Mononuclear cell (primary cell): ENCODE data around the gene UBXN11. TPM values are rescaled to one million over a fixed set of nuclear protein-coding genes. Genes with fewer than 3 reads are reported as not detected.
A peak's percentile ranks its signal among the peaks of the same experiment; 100 is the strongest.
"Not testable (repeated sequence)": the region's sequence is repeated elsewhere in the genome, so short reads cannot be mapped to it uniquely, and the experiment has no call there.

Experiments used
- H3K27me3 ChIP-seq: 2 replicates; pipeline ENCODE4 v1.6.0; 2011; ENCODE audit warnings: low read length, control low read depth; ENCODE audit not compliant: insufficient read depth
- H3K4me1 ChIP-seq: 2 replicates; pipeline ENCODE4 v1.5.1; 2011; ENCODE audit warnings: mild to moderate bottlenecking, low read length, control low read depth; ENCODE audit not compliant: insufficient read depth
- H3K4me3 ChIP-seq: 2 replicates; pipeline ENCODE4 v1.5.1; 2011; ENCODE audit warnings: mild to moderate bottlenecking, low read length, moderate library complexity
- H3K9me3 ChIP-seq: 2 replicates; pipeline ENCODE4 v1.5.1; 2011; ENCODE audit warnings: low read depth, mild to moderate bottlenecking, control low read depth, low read length
- total RNA-seq: library from RNA; depleted of rRNA; stranded (reverse); fragments of >200 nt; gene quantifications from one replicate; pipeline ENCODE4 v1.2.3, GENCODE V29; 2012

The UBXN11 gene
- total RNA-seq, 1 donor, result 24.5 TPM

GRCh38 chr1:26344147-26344920, 37.9 kb upstream of the UBXN11 start:
- H3K27me3 ChIP-seq, result no peaks in the 10 kb centered on the region
- no peaks in the 10 kb centered on the region for H3K9me3 ChIP-seq
- no peaks in the 10 kb centered on the region for H3K4me1 ChIP-seq
- no peak overlapping the region for H3K4me3 ChIP-seq

GRCh38 chr1:26340047-26340481, 33.6 kb upstream of the UBXN11 start:
- Histone ChIP-seq H3K9me3 (no peaks in the 10 kb centered on the region), H3K4me3 (no peak overlapping the region), H3K27me3 (no peaks in the 10 kb centered on the region)

GRCh38 chr1:26338670-26339069, 32.2 kb upstream of the UBXN11 start:
- Histone ChIP-seq H3K9me3 (no peaks in the 10 kb centered on the region), H3K4me3 (no peak overlapping the region), H3K27me3 (no peaks in the 10 kb centered on the region), H3K4me1 (peaks cover 21% of the 10 kb centered on the region)

More at GRCh38 chr1:26340047-26340481, 33.6 kb upstream of the UBXN11 start:
- peaks cover 16% of the 10 kb centered on the region for H3K4me1 ChIP-seq

GRCh38 chr1:26337625-26338024, 31.2 kb upstream of the UBXN11 start:
- Histone ChIP-seq H3K4me3 (no peak overlapping the region), H3K4me1 (peaks cover 26% of the 10 kb centered on the region), H3K27me3 (no peaks in the 10 kb centered on the region), H3K9me3 (no peaks in the 10 kb centered on the region)

DNA sequence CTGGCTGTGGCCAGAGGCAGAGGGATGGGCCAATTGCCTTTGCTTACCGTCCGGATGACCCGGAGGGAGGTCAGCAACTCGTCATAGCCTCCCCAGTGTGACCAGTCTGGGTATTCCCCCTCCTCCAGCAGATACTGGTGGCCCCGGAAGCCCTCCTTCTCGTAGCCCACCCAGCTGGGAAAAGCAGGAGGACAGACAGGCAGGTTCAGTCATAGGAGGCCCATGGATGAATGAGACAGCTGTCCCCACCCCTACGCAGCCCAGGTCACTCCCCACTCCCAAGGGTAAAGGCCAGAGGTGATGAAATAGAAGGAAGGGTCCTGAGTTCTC, 30.7 kb upstream of the UBXN11 start:
- no peak overlapping the region for H3K4me3 ChIP-seq
- H3K4me1 ChIP-seq, result peaks cover 26% of the 10 kb centered on the region
- H3K27me3 ChIP-seq, result no peaks in the 10 kb centered on the region
- H3K9me3 ChIP-seq, result no peaks in the 10 kb centered on the region

DNA sequence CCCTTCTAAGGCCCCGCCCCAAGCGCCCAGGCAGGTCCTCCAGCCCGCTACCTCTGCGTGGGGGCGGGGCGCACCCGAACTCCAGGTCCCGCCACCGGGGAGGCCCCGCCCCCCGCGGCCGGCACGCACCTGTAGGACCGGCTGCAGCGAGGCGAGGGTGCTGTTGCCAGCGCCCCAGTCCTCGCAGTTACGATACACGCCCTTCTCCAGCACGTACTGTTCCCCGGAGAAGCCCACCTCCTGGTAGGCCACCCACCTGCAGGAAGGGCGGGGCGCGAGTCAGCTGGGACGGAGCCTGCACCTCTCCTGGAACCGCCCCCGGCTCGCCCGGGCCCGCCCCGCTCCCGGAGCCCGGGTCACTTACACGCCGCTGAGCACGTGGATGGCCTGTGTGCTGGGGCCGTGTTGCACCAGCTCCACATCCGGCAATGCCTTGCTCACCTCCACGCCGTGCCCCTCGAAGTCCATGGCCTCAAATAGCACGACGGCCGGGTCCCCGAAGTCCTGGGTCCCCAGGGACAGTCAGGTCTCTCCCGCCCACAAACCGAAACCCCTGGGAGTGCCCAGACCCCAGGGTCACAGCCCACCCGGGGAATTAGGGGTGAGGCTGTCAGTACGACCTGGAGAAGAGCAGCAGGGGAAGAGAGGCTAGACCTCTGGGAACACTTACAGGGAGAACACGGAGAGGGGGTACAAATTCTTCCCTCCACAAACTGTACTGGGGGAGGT, 30.2 kb upstream of the UBXN11 start:
- no peaks in the 10 kb centered on the region for H3K27me3 ChIP-seq
- no peaks in the 10 kb centered on the region for H3K9me3 ChIP-seq
- H3K4me3 ChIP-seq, result peak overlapping the region; percentile 47
- peaks cover 26% of the 10 kb centered on the region for H3K4me1 ChIP-seq

DNA sequence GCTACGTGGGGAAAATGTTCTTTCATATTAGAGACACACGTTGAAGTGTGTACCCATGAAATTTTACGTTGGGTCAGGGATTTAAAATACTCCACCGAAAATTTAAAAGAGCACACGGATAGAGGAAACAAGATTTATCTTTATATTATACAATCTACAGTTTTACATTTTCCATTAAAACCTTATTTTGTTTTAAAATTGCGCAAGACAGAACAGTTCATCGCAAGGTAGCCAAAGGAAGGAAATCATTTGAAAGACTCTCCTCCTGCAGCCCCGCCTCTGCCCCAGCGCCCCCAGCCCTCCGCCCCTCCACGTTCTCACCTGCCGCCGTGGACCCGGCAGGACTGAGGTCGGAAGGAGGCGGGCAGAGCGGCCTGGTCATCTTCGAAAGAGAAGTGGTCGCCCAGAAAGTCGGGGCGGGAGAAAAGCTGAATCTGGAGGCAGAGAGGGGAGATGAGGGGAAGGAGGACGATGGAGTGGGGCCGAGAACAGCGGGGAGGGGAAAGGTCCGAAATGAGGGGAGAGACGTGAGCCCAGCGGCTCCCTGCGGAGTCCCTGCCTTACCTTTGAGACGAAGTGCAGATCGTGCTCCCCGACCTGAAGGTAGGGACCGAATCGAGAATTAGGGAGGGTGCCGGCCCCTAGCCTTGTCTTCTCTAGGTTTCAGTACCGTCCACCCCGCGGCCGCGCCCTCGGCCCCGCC, 29.5 kb upstream of the UBXN11 start:
- Histone ChIP-seq H3K9me3 (no peaks in the 10 kb centered on the region), H3K4me3 (peak overlapping the region; percentile 47)

DNA sequence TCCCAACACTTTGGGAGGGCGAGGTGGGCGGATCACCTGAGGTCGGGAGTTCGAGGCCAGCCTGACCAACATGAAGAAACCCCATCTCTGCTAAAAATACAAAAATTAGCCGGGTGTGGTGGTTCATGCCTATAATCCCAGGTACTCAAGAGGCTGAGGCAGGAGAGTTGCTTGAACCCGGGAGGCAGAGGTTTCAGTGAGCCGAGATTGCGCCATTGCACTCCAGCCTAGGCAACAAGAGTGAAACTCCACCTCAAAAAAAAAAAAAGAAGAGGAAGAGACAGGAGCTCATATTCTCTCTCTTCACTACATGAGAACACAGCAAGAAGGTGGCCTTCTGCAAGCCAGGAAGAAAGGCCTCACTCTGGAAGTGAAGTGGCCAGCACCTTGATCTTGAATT, 26.9 kb upstream of the UBXN11 start:
- H3K4me3 ChIP-seq, H3K27me3 ChIP-seq, H3K9me3 ChIP-seq: not testable (repeated sequence)
- peaks cover 26% of the 10 kb centered on the region for H3K4me1 ChIP-seq

More for the DNA sequence above, 29.5 kb upstream of the UBXN11 start:
- Histone ChIP-seq H3K4me1 (peaks cover 26% of the 10 kb centered on the region), H3K27me3 (no peaks in the 10 kb centered on the region)

DNA sequence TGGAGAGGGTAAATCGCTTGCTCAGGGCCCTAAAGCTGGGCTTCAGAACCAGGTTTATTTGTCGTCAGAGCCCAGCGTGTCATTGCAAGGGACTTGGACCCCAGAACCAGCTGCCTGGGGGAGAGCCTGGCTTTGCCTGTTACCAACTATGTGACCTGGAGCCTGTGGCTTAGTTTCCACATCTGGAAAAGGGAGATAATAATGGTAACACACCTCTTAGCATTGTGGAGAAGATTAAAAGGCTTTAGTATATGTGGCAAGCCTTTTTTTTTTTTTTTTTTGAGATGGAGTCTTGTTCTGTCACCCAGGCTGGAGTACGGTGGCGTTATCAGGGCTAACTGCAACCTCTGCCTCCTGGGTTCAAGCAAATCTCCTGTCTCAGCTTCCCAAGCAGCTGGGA, 23.8 kb upstream of the UBXN11 start:
- Histone ChIP-seq H3K27me3 (no peaks in the 10 kb centered on the region), H3K9me3 (no peaks in the 10 kb centered on the region)

DNA sequence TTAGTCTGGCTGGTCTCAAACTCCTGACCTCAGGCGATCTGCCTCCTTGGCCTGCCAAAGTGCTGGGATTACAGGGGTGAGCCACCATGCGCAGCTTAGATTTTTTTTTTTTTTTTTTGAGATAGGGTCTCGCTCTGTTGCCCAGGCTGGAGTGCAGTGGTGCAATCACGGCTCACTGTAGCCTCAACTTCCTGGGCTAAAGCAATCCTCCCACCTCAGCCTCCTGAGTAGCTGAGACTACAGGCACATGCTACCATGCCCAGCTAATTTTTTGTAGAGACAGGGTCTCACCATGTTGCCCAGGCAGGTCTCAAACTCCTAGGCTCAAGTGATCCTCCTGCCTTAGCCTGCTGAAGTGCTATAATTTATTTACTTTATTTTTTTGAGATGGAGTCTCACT, 22.9 kb upstream of the UBXN11 start:
- not testable (repeated sequence) for H3K4me1 ChIP-seq, H3K4me3 ChIP-seq, H3K27me3 ChIP-seq, H3K9me3 ChIP-seq

More for the DNA sequence above, 23.8 kb upstream of the UBXN11 start:
- peaks cover 12% of the 10 kb centered on the region for H3K4me1 ChIP-seq
- no peak overlapping the region for H3K4me3 ChIP-seq

GRCh38 chr1:26328597-26328996, 22.2 kb upstream of the UBXN11 start:
- no peaks in the 10 kb centered on the region for H3K27me3 ChIP-seq
- H3K9me3 ChIP-seq, result no peaks in the 10 kb centered on the region
- H3K4me3 ChIP-seq, result no peak overlapping the region
- H3K4me1 ChIP-seq, result peaks cover 4% of the 10 kb centered on the region

- H3K4me1 ChIP-seq, result no peaks in the 10 kb centered on the region
- H3K27me3 ChIP-seq, result no peaks in the 10 kb centered on the region
- no peak overlapping the region for H3K4me3 ChIP-seq
- no peaks in the 10 kb centered on the region for H3K9me3 ChIP-seq
These were observed 21.5 kb upstream of the UBXN11 start for GRCh38 chr1:26327956-26328362.

DNA sequence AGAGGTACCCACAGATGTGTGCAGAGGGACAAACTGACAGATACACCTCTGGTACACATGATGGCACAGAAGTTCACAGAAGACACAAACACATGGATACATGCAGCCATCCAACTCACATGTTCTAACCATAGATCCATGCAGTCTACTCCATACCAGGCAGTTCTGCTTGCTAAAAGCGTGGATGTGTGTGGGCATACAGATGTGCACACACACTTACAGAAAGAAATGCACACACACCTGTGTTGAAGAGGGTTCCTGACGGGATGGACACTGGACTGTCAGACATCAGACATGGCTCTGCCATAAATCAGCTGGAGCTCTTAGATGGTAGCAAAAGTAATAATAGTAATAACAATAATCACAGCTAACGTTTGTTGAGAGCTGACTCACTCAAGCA, 18.1 kb upstream of the UBXN11 start:
- Histone ChIP-seq H3K27me3 (no peaks in the 10 kb centered on the region), H3K9me3 (no peaks in the 10 kb centered on the region), H3K4me3 (no peak overlapping the region), H3K4me1 (peaks cover 29% of the 10 kb centered on the region)

- Histone ChIP-seq H3K4me3 (no peak overlapping the region), H3K4me1 (peaks cover 41% of the 10 kb centered on the region), H3K9me3 (no peaks in the 10 kb centered on the region), H3K27me3 (no peaks in the 10 kb centered on the region)
These were observed 16.9 kb upstream of the UBXN11 start for GRCh38 chr1:26323382-26323781.

DNA sequence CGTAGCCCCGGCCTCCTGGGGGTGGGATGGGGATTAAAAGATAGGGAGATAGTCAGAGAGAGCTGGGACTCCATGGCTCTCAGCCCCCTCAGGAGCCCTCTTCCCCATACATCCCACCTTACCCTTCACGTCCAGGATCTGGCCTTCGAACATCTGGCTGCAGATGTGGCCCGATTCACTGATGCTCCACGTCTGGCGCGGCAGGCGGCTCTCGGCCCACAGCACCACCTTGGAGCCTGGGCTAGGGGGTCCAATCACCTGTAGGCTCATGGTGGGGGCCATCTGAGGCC, 15.6 kb upstream of the UBXN11 start:
- H3K27me3 ChIP-seq, result no peaks in the 10 kb centered on the region
- H3K4me3 ChIP-seq, result no peak overlapping the region
- H3K9me3 ChIP-seq, result no peaks in the 10 kb centered on the region
- H3K4me1 ChIP-seq, result peaks cover 55% of the 10 kb centered on the region
